B cell (primary cell): ENCODE data around the gene ACAP3. TPM values are rescaled to one million over a fixed set of nuclear protein-coding genes. Genes with fewer than 3 reads are reported as not detected.

Experiments
- ATAC-seq: fragments of 200-7000 bp; cut with Tn5 transposase; one replicate; pipeline ENCODE4 v1.10.0; 2021; ENCODE audit warnings: low read depth, mild to moderate bottlenecking, moderate number of reproducible peaks, moderate library complexity
- CTCF ChIA-PET: fragments of 350-600 bp; sonication (Branson Sonifier 250); formaldehyde crosslinking; loops from one replicate; lab custom pipeline; 2021; ENCODE audit warnings: antibody characterized with exemption, inconsistent platforms; lab: Charles Lee
- POLR2A ChIA-PET: fragments of 350-600 bp; sonication (Branson Sonifier 250); formaldehyde crosslinking; loops from one replicate; lab custom pipeline; 2021; ENCODE audit warnings: antibody characterized with exemption; lab: Charles Lee
- DNase-seq: peaks from one replicate; pipeline ENCODE4 v3.0.0; 2013
- H2AFZ ChIP-seq: 2 replicates; pipeline ENCODE4 v1.6.1; 2012; ENCODE audit warnings: mild to moderate bottlenecking, low read depth, low read length; ENCODE audit not compliant: insufficient read depth, poor library complexity, severe bottlenecking
- H3K27ac ChIP-seq, 2 donors: 1 replicate in 1 of 2; 2 replicates in 1 of 2; pipeline ENCODE4 v1.5.1; 2012 to 2013; ENCODE audit warnings: low read length in 2 of 2, mild to moderate bottlenecking in 2 of 2, moderate library complexity in 1 of 2
- H3K27me3 ChIP-seq, 4 experiments: fragments of 200-600 bp in 1 of 4; sonication (generic) in 1 of 4; replicated peaks in 1 of 4; 1 replicate in 2 of 4; 2 replicates in 2 of 4; pipeline versions ENCODE4 v1.6.1 to v1.7.0; 2013 to 2016; ENCODE audit warnings: low read length in 3 of 4, mild to moderate bottlenecking in 2 of 4, mixed read lengths in 1 of 4, moderate library complexity in 1 of 4; ENCODE audit not compliant: insufficient read depth in 4 of 4, control insufficient read depth in 3 of 4; ENCODE audit errors: control extremely low read depth in 1 of 4
- H3K36me3 ChIP-seq, 2 experiments: replicated peaks in 1 of 2; 1 replicate in 1 of 2; 2 replicates in 1 of 2; pipeline versions ENCODE4 v1.6.1 to v1.7.1; 2013; ENCODE audit warnings: low read length in 1 of 2; ENCODE audit not compliant: insufficient read depth in 2 of 2, control insufficient read depth in 1 of 2; ENCODE audit errors: control extremely low read depth in 1 of 2, extremely low read depth in 1 of 2
- H3K4me1 ChIP-seq, 2 donors: fragments of 200-600 bp in 1 of 2; sonication (generic) in 1 of 2; 1 replicate in 1 of 2; 2 replicates in 1 of 2; pipeline versions ENCODE4 v1.5.1 to v1.6.1; 2013 to 2017; ENCODE audit warnings: low read length in 2 of 2; ENCODE audit not compliant: control insufficient read depth in 2 of 2, insufficient read depth in 2 of 2
- H3K4me2 ChIP-seq: replicated peaks from 2 replicates; pipeline ENCODE3; 2012; ENCODE audit warnings: mild to moderate bottlenecking, low read depth, low read length; ENCODE audit not compliant: poor library complexity, severe bottlenecking
- H3K4me3 ChIP-seq, 5 experiments: fragments of 200-600 bp in 1 of 5; sonication (generic) in 1 of 5; 1 replicate in 3 of 5; 2 replicates in 2 of 5; pipeline versions ENCODE4 v1.5.1 to v1.7.0; 2011 to 2016; ENCODE audit warnings: low read length in 4 of 5, mild to moderate bottlenecking in 4 of 5, low read depth in 2 of 5, control low read depth in 1 of 5, moderate library complexity in 1 of 5; ENCODE audit not compliant: insufficient read depth in 1 of 5; ENCODE audit errors: control extremely low read depth in 1 of 5, extremely low read depth in 1 of 5
- H3K79me2 ChIP-seq: fragments of 200-600 bp; sonication (generic); one replicate; pipeline ENCODE4 v1.6.0; 2016; ENCODE audit warnings: low read length; ENCODE audit not compliant: control insufficient read depth, insufficient read depth
- H3K9ac ChIP-seq: fragments of 200-600 bp; sonication (generic); 2 replicates; pipeline ENCODE4 v1.6.1; 2017; ENCODE audit warnings: mild to moderate bottlenecking, low read length, moderate library complexity
- H3K9me3 ChIP-seq, 3 donors: one replicate each; pipeline versions ENCODE4 v1.6.1 to v1.7.1; 2013; ENCODE audit warnings: low read length in 2 of 3; ENCODE audit not compliant: control insufficient read depth in 2 of 3, insufficient read depth in 1 of 3; ENCODE audit errors: control extremely low read depth in 1 of 3
- H4K20me1 ChIP-seq: 2 replicates; pipeline ENCODE4 v1.6.0; 2012; ENCODE audit warnings: mild to moderate bottlenecking, low read length; ENCODE audit not compliant: insufficient read depth, control insufficient read depth, poor library complexity, severe bottlenecking
- H3K27ac Mint-ChIP-seq: one replicate; pipeline ENCODE4 v1.8.0; 2021; ENCODE audit warnings: mixed read lengths
- H3K27me3 Mint-ChIP-seq: one replicate; pipeline ENCODE4 v1.8.0; 2021; ENCODE audit warnings: mixed read lengths
- H3K4me1 Mint-ChIP-seq: one replicate; pipeline ENCODE4 v1.8.0; 2021; ENCODE audit warnings: mixed read lengths
- H3K4me3 Mint-ChIP-seq: one replicate; pipeline ENCODE4 v1.8.0; 2021; ENCODE audit warnings: mixed read lengths
- H3K9me3 Mint-ChIP-seq: one replicate; pipeline ENCODE4 v1.8.0; 2022; ENCODE audit warnings: mixed read lengths; ENCODE audit not compliant: insufficient read depth
- CTCF ChIP-seq: fragments of 200-600 bp; IDR thresholded peaks from one replicate; pipeline ENCODE4 v1.8.0; 2022; ENCODE audit warnings: antibody characterized with exemption, mild to moderate bottlenecking
- EZH2 ChIP-seq: IDR thresholded peaks from 2 replicates; pipeline ENCODE4 v1.6.1; 2012; ENCODE audit warnings: borderline replicate concordance, low read depth, mild to moderate bottlenecking, moderate library complexity, low read length; ENCODE audit not compliant: insufficient read depth, poor library complexity, severe bottlenecking
- WGBS: methylation state at CpG from one replicate; pipeline ENCODE4 v1.1.5; 2013; ENCODE audit warnings: missing lambda C conversion rate; ENCODE audit not compliant: insufficient coverage; 5-methylcytosine and 5-hydroxymethylcytosine counted together
- intact Hi-C: fragments of 100-400 bp; cut with micrococcal nuclease; formaldehyde crosslinking; loops from one replicate; pipeline ENCODE4 v1.10.0; 2022
- polyA plus RNA-seq: library from polyadenylated mRNA; depleted of rRNA; stranded (reverse); fragments of >200 nt; gene quantifications from 2 replicates; pipeline ENCODE4 v1.2.3, GENCODE V29; 2012
- total RNA-seq, 2 donors: library from RNA; stranded (reverse); fragments of 120-200 nt in 1 of 2; gene quantifications; 1 replicate in 1 of 2; 2 replicates in 1 of 2; pipeline versions ENCODE4 v1.2.3 to v1.2.4, GENCODE V29; 2013 to 2022

ACAP3 gene
- total and polyA plus RNA-seq, 2 donors (not counting 1 experiment from before 2014, with no cell fraction given) = 40.7 to 124 TPM

DNA sequence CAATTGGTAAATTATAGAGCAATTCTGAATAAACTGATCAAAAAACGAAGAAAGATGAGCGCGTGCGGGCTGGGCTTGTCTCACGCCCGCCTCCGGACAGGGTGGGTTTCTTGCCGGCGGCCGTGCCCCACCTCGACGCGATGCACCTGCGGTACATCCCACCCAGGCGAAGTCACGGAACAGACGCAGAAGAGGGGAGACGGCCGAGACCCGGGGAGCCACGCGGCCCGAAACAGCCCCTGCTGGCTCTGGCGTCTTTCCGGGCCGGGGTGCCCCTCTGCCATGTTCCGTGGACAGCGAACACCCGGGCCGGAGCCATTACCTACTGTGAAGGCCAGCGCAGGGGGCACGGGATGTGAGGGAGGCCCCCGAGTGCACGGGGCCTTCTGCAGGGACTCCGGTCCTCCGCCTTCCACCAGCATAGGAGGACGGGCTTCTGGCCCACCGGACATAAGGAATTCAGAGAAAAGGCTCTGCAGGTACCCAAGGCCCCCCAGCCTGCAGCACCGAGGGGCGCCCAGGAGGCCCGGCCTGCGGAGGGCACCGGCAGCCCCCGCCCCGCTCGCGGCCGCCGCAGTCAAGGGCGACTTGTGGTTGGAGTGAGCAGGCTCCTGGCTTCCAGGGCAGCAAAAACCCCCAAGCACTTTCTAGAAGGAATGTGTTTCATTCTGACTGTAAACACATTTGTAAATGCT, 53.6 kb downstream of the ACAP3 start:
- H3K4me1 Mint-ChIP-seq = peaks cover 16% of the 10 kb centered on the region
- intact Hi-C loops = no loop called here
- no peak for DNase-seq
- Histone ChIP-seq H3K4me2 (no peak overlapping the region), H3K9ac (no peak overlapping the region), H3K27me3 (no peaks in the 10 kb centered on the region), H3K27ac (no peak overlapping the region), H3K79me2 (peaks cover 9% of the 10 kb centered on the region), H2AFZ (no peak overlapping the region), H3K9me3 (no peaks in the 10 kb centered on the region), H3K36me3 (peaks cover 0 to 37% of the 10 kb centered on the region in 2 experiments), H4K20me1 (peaks cover 16% of the 10 kb centered on the region), H3K4me3 (no peak overlapping the region), H3K4me1 (peaks cover 14 to 19% of the 10 kb centered on the region in 2 donors)
- CTCF ChIA-PET = interaction anchor here (1.6 kb wide), 1 partner anchor 132 kb away, joined by 5 read pairs; no protein-coding TSS in a partner anchor
- POLR2A ChIA-PET = no interaction called here
- no peak overlapping the region for H3K4me3 Mint-ChIP-seq
- no peak for TF ChIP-seq EZH2
- no peak for TF ChIP-seq CTCF
- H3K9me3 Mint-ChIP-seq = no peaks in the 10 kb centered on the region
- 97% methylated on average over 44 of the region's 50 CpGs for WGBS
- H3K27me3 Mint-ChIP-seq = no peaks in the 10 kb centered on the region
- ATAC-seq = no peak
- no peak overlapping the region for H3K27ac Mint-ChIP-seq

DNA sequence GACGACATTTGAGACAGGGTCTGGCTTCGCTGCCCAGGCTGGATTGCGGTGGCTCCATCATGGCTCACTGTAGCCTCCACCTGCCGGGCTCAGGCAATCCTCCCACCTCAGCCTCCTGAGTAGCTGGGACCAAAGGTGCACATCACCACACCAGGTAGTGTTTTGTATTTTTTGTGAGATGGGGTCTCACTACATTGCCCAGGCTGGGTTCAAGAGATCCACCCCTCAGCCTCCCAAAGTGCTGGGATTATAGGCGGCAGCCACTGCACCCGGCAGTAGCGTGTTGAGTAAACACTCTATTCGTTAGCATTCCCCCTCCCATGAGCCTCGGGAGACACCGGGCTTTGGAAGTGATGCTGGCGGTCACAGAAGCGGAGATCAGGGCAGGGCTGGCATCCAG, 54.4 kb downstream of the ACAP3 start:
- peaks cover 14 to 19% of the 10 kb centered on the region in 2 donors for H3K4me1 ChIP-seq
- H3K27me3 ChIP-seq = no peaks in the 10 kb centered on the region
- no peak overlapping the region for H2AFZ ChIP-seq
- no peak overlapping the region for H3K27ac ChIP-seq
- H3K27ac Mint-ChIP-seq = no peak overlapping the region
- no peak overlapping the region for H3K9ac ChIP-seq
- H3K4me3 Mint-ChIP-seq = no peak overlapping the region
- no peaks in the 10 kb centered on the region for H3K9me3 ChIP-seq
- H3K4me2 ChIP-seq = no peak overlapping the region
- ATAC-seq (no peak), DNase-seq (no peak)
- intact Hi-C loops = no loop called here
- ChIA-PET POLR2A (no interaction called here), CTCF (interaction anchor here (4.6 kb wide), 1 partner anchor 132 kb away, joined by 151 read pairs; no protein-coding TSS in a partner anchor)
- peaks cover 8% of the 10 kb centered on the region for H4K20me1 ChIP-seq
- H3K36me3 ChIP-seq = peaks cover 0 to 33% of the 10 kb centered on the region in 2 experiments
- 97% methylated on average over 11 of the region's 12 CpGs for WGBS
- H3K4me3 ChIP-seq = no peak overlapping the region
- TF ChIP-seq EZH2 (no peak), CTCF (no peak)
- H3K9me3 Mint-ChIP-seq = no peaks in the 10 kb centered on the region
- H3K79me2 ChIP-seq = peaks cover under 1% of the 10 kb centered on the region
- peaks cover 16% of the 10 kb centered on the region for H3K4me1 Mint-ChIP-seq
- no peaks in the 10 kb centered on the region for H3K27me3 Mint-ChIP-seq
